Stimulated activated CD4-positive, alpha-beta T cell treated with anti-CD3 and anti-CD28 coated beads, Interleukin-4, amount 100 ng/mL, for 48 hours (primary cell): ENCODE measurements around the gene ARAF.
A peak's percentile ranks its signal among the peaks of the same experiment; 100 is the strongest.
"Not testable (repeated sequence)": the region's sequence is repeated elsewhere in the genome, so short reads cannot be mapped to it uniquely, and the experiment has no call there.

ENCODE experiments used
- DNase-seq, 2 donors: peaks; one replicate each; pipeline ENCODE4 v3.0.0-alpha.2; 2020; ENCODE audit warnings: low read depth in 2 of 2

ARAF gene

GRCh38 chrX:47586043-47586787 is 25.2 kb downstream of the ARAF start:
- no peak for DNase-seq

- no peak for DNase-seq
Observed at GRCh38 chrX:47587091-47587891, 26.3 kb downstream of the ARAF start.

- DNase-seq, result no peak
Observed at GRCh38 chrX:47587906-47588735, 27.1 kb downstream of the ARAF start.

- DNase-seq, result no peak
Observed at GRCh38 chrX:47590984-47591383, 30.0 kb downstream of the ARAF start.

GRCh38 chrX:47593522-47593921 is 32.5 kb downstream of the ARAF start:
- DNase-seq, result no peak

- no peak for DNase-seq
Observed at GRCh38 chrX:47595716-47596251, 34.8 kb downstream of the ARAF start.

- DNase-seq, result no peak
Observed at GRCh38 chrX:47596256-47596655, 35.3 kb downstream of the ARAF start.

GRCh38 chrX:47597222-47597621 is 36.2 kb downstream of the ARAF start:
- DNase-seq, result no peak

GRCh38 chrX:47603125-47603524 is 42.1 kb downstream of the ARAF start:
- not testable (repeated sequence) for DNase-seq

GRCh38 chrX:47605024-47605423 is 44.0 kb downstream of the ARAF start:
- DNase-seq, result no peak

- DNase-seq, result no peak
Observed at GRCh38 chrX:47607091-47607490, 46.1 kb downstream of the ARAF start.

GRCh38 chrX:47608130-47608810 is 47.3 kb downstream of the ARAF start:
- no peak for DNase-seq

- no peak for DNase-seq
Observed at GRCh38 chrX:47610511-47610910, 49.5 kb downstream of the ARAF start.

- DNase-seq, result no peak
Observed at GRCh38 chrX:47611489-47611888, 50.5 kb downstream of the ARAF start.

GRCh38 chrX:47611926-47612325 is 50.9 kb downstream of the ARAF start:
- DNase-seq, result no peak

GRCh38 chrX:47612418-47612817 is 51.4 kb downstream of the ARAF start:
- DNase-seq, result no peak

- DNase-seq, result no peak
Observed at GRCh38 chrX:47613082-47613481, 52.1 kb downstream of the ARAF start.

GRCh38 chrX:47614618-47615017 is 53.6 kb downstream of the ARAF start:
- DNase-seq, result no peak

GRCh38 chrX:47618923-47619485 is 58.0 kb downstream of the ARAF start:
- no peak for DNase-seq

GRCh38 chrX:47619486-47620302 is 58.7 kb downstream of the ARAF start, which contains the start of gene SYN1:
Gene SYN1, minus strand, starts transcription at chrX:47619857. Its CDS starts 129 bp downstream, at chrX:47619728.
- peak; percentile 70 to 73 for DNase-seq
